Mammary epithelial cell (primary cell): ENCODE results near the gene AHDC1.

Source experiments
- CTCF ChIP-seq, 2 donors: IDR thresholded peaks in 1 of 2; conservative IDR thresholded peaks in 1 of 2; 2 replicates each; pipeline ENCODE4 v1.5.1; 2011 to 2012; ENCODE audit warnings: inconsistent platforms in 2 of 2, low read length in 2 of 2, mild to moderate bottlenecking in 2 of 2, control low read depth in 1 of 2, low read depth in 1 of 2; ENCODE audit not compliant: insufficient read depth in 1 of 2; ENCODE audit errors: extremely low read depth in 1 of 2
- EZH2 ChIP-seq: IDR thresholded peaks from 2 replicates; pipeline ENCODE4 v1.6.1; 2012; ENCODE audit warnings: low read length, inconsistent platforms, borderline replicate concordance

GRCh38 chr1:27602462-27603308, 1.3 kb downstream of the AHDC1 start:
- no peak for TF ChIP-seq CTCF (conservative IDR thresholded peaks at IDR 0.05 in 1 of 2, IDR thresholded peaks at IDR 0.05 in 1 of 2; ENCODE audit: extremely low read depth in 1 of 2, insufficient read depth in 1 of 2, low read depth in 1 of 2, low read length in 2 of 2)
- TF ChIP-seq EZH2 = no peak
